Right lobe of liver (tissue), 4 donors: Measurements from ENCODE around the gene A2M.
A peak's percentile ranks its signal among the peaks of the same experiment; 100 is the strongest.

Experiments
- CTCF ChIP-seq, 4 donors: fragments of 200-600 bp in 3 of 4; fragments of 450-650 bp in 1 of 4; IDR thresholded peaks; one replicate each; pipeline versions ENCODE4 v1.5.1 to v1.8.0; 2016 to 2022; ENCODE audit warnings: antibody characterized with exemption in 4 of 4, mild to moderate bottlenecking in 2 of 4
- POLR2A ChIP-seq: fragments of 450-650 bp; IDR thresholded peaks from one replicate; pipeline ENCODE4 v1.6.1; 2017; ENCODE audit warnings: antibody characterized with exemption, mild to moderate bottlenecking
- donor health status: DM: no; HTN: no; CAD: no.
- donor health status: DM: no; HTN: no; CAD: no.
- donor health status: DM: no; HTN: yes; CAD: no.

- TF ChIP-seq CTCF (IDR thresholded peaks at IDR 0.05): no peak
- peak; percentile 35 for TF ChIP-seq POLR2A
Observed at GRCh38 chr12:9096563-9097176, 19.0 kb downstream of the A2M start.
